Dermis microvascular lymphatic vessel endothelial cell (primary cell): Measurements from ENCODE around the gene SPATA16. TPM values are rescaled to one million over a fixed set of nuclear protein-coding genes. Genes with fewer than 3 reads are reported as not detected.
"Not testable (repeated sequence)": the region's sequence is repeated elsewhere in the genome, so short reads cannot be mapped to it uniquely, and the experiment has no call there.

Experiments used
- DNase-seq, 2 donors: peaks; one replicate each; pipeline versions ENCODE4 v3.0.0 to v3.0.0-alpha.2; 2010; ENCODE audit warnings: low read depth in 2 of 2
- total RNA-seq: library from RNA; depleted of rRNA; stranded (reverse); fragments of >200 nt; gene quantifications from 2 replicates; pipeline ENCODE4 v1.2.1, GENCODE V29; 2014

Gene SPATA16
- total RNA-seq, 1 donor from 2014 or later = not detected

- no peak for DNase-seq
Measured at GRCh38 chr3:172903642-172904320, 237.3 kb downstream of the SPATA16 start.

GRCh38 chr3:172892158-172892557 is 248.9 kb downstream of the SPATA16 start:
- peak; percentile 33 to 49 for DNase-seq

GRCh38 chr3:172885704-172886103 is 255.3 kb downstream of the SPATA16 start:
- no peak for DNase-seq

- DNase-seq = no peak
Measured at GRCh38 chr3:172882563-172882962, 258.5 kb downstream of the SPATA16 start.

GRCh38 chr3:172879381-172879780 is 261.7 kb downstream of the SPATA16 start:
- not testable (repeated sequence) for DNase-seq

GRCh38 chr3:172877011-172877410 is 264.0 kb downstream of the SPATA16 start:
- peak in 1 of 2 donors; percentile 64 for DNase-seq

GRCh38 chr3:172876297-172876696 is 264.7 kb downstream of the SPATA16 start:
- DNase-seq = no peak

GRCh38 chr3:172875039-172875438 is 266.0 kb downstream of the SPATA16 start:
- no peak for DNase-seq

GRCh38 chr3:172869784-172870518 is 271.1 kb downstream of the SPATA16 start:
- peak in 1 of 2 donors; percentile 35 for DNase-seq

- peak; percentile 18 to 21 for DNase-seq
Measured at GRCh38 chr3:172869368-172869771, 271.7 kb downstream of the SPATA16 start.

- no peak for DNase-seq
Measured at GRCh38 chr3:172868582-172869200, 272.3 kb downstream of the SPATA16 start.

- DNase-seq = not testable (repeated sequence)
Measured at GRCh38 chr3:172866726-172867350, 274.2 kb downstream of the SPATA16 start.

GRCh38 chr3:172859041-172859440 is 282.0 kb downstream of the SPATA16 start:
- DNase-seq = peak; percentile 21 to 80

GRCh38 chr3:172856795-172857742 is 284.0 kb downstream of the SPATA16 start:
- peak; percentile 87 to 93 for DNase-seq

- DNase-seq = no peak
Measured at GRCh38 chr3:172855037-172855436, 286.0 kb downstream of the SPATA16 start.

GRCh38 chr3:172853921-172854666 is 286.9 kb downstream of the SPATA16 start:
- DNase-seq = no peak

- no peak for DNase-seq
Measured at GRCh38 chr3:172853005-172853404, 288.0 kb downstream of the SPATA16 start.

GRCh38 chr3:172848910-172849309 is 292.1 kb downstream of the SPATA16 start:
- DNase-seq = peak in 1 of 2 donors; percentile 21

GRCh38 chr3:172847292-172847691 is 293.7 kb downstream of the SPATA16 start:
- DNase-seq = no peak

GRCh38 chr3:172846706-172847105 is 294.3 kb downstream of the SPATA16 start:
- DNase-seq = no peak
